ENCODE measurements around the gene LMF1. TPM values are rescaled to one million over a fixed set of nuclear protein-coding genes. Genes with fewer than 3 reads are reported as not detected.
"Not testable (repeated sequence)": the region's sequence is repeated elsewhere in the genome, so short reads cannot be mapped to it uniquely, and the experiment has no call there.

LMF1 gene
- total RNA-seq, 1 donor from 2014 or later = 26.0 TPM

- Histone ChIP-seq H3K4me1 (peaks cover 43% of the 10 kb centered on the region), H3K27ac (no peak overlapping the region), H3K27me3 (no peaks in the 10 kb centered on the region), H3K36me3 (peaks cover 0 to 11% of the 10 kb centered on the region in 2 donors), H3K4me3 (no peak overlapping the region), H3K9me3 (no peaks in the 10 kb centered on the region)
- DNase-seq (ENCODE audit: extremely low spot score in 2 of 2) = no peak
- no peak for TF ChIP-seq CTCF (IDR thresholded peaks at IDR 0.05)
- no peak for TF ChIP-seq POLR2AphosphoS5 (IDR thresholded peaks at IDR 0.05; ENCODE audit: insufficient read depth in 1 of 2, low read depth in 1 of 2)
- no peak for TF ChIP-seq POLR2A (IDR thresholded peaks at IDR 0.05)
- intact Hi-C loops (cut with DNase I) = no loop called here
Observed at GRCh38 chr16:962366-962765, 8.4 kb downstream of the LMF1 start.

GRCh38 chr16:959232-960040 lies 11.3 kb downstream of the LMF1 start:
- H3K27me3 ChIP-seq = no peaks in the 10 kb centered on the region
- no peaks in the 10 kb centered on the region for H3K36me3 ChIP-seq
- H3K27ac ChIP-seq = no peak overlapping the region
- H3K4me1 ChIP-seq = peaks cover 23% of the 10 kb centered on the region
- no peak overlapping the region for H3K4me3 ChIP-seq
- DNase-seq (ENCODE audit: extremely low spot score in 2 of 2) = no peak
- intact Hi-C loops (cut with DNase I) = no loop called here
- H3K9me3 ChIP-seq = no peaks in the 10 kb centered on the region
- TF ChIP-seq POLR2A (IDR thresholded peaks at IDR 0.05) = no peak
- no peak for TF ChIP-seq CTCF (IDR thresholded peaks at IDR 0.05)
- TF ChIP-seq POLR2AphosphoS5 (IDR thresholded peaks at IDR 0.05; ENCODE audit: insufficient read depth in 1 of 2, low read depth in 1 of 2) = no peak

GRCh38 chr16:955766-956165 lies 15.0 kb downstream of the LMF1 start:
- DNase-seq (ENCODE audit: extremely low spot score in 2 of 2); H3K9me3 ChIP-seq; H3K36me3 ChIP-seq; H3K4me1 ChIP-seq; intact Hi-C loops (cut with DNase I); H3K27ac ChIP-seq; H3K27me3 ChIP-seq; H3K4me3 ChIP-seq: not testable (repeated sequence)

GRCh38 chr16:953818-954217 lies 17.0 kb downstream of the LMF1 start:
- intact Hi-C loops (cut with DNase I) = not testable (repeated sequence)

GRCh38 chr16:952321-952720 lies 18.5 kb downstream of the LMF1 start:
- DNase-seq (ENCODE audit: extremely low spot score in 2 of 2) = no peak
- no peaks in the 10 kb centered on the region for H3K27me3 ChIP-seq
- no peak overlapping the region for H3K27ac ChIP-seq
- H3K36me3 ChIP-seq = peaks cover 0 to 9% of the 10 kb centered on the region in 2 donors
- TF ChIP-seq POLR2AphosphoS5 (IDR thresholded peaks at IDR 0.05; ENCODE audit: insufficient read depth in 1 of 2, low read depth in 1 of 2) (no peak), CTCF (IDR thresholded peaks at IDR 0.05) (no peak), POLR2A (IDR thresholded peaks at IDR 0.05) (no peak)
- H3K4me1 ChIP-seq = no peaks in the 10 kb centered on the region
- intact Hi-C loops (cut with DNase I) = no loop called here
- H3K9me3 ChIP-seq = no peaks in the 10 kb centered on the region
- no peak overlapping the region for H3K4me3 ChIP-seq

More at GRCh38 chr16:953818-954217, 17.0 kb downstream of the LMF1 start:
- not testable (repeated sequence) for H3K9me3 ChIP-seq; H3K4me1 ChIP-seq; H3K27me3 ChIP-seq; DNase-seq (ENCODE audit: extremely low spot score in 2 of 2); H3K36me3 ChIP-seq; H3K4me3 ChIP-seq; H3K27ac ChIP-seq

GRCh38 chr16:951660-952301 lies 19.0 kb downstream of the LMF1 start:
- no peak for DNase-seq (ENCODE audit: extremely low spot score in 2 of 2)
- no peak for TF ChIP-seq POLR2AphosphoS5 (IDR thresholded peaks at IDR 0.05; ENCODE audit: insufficient read depth in 1 of 2, low read depth in 1 of 2)
- TF ChIP-seq CTCF (IDR thresholded peaks at IDR 0.05) = no peak
- TF ChIP-seq POLR2A (IDR thresholded peaks at IDR 0.05) = no peak
- H3K4me1 ChIP-seq = no peaks in the 10 kb centered on the region
- H3K36me3 ChIP-seq = peaks cover 0 to 14% of the 10 kb centered on the region in 2 donors
- H3K4me3 ChIP-seq = no peak overlapping the region
- H3K27ac ChIP-seq = no peak overlapping the region
- no peaks in the 10 kb centered on the region for H3K9me3 ChIP-seq
- H3K27me3 ChIP-seq = no peaks in the 10 kb centered on the region
- intact Hi-C loops (cut with DNase I) = no loop called here

DNA sequence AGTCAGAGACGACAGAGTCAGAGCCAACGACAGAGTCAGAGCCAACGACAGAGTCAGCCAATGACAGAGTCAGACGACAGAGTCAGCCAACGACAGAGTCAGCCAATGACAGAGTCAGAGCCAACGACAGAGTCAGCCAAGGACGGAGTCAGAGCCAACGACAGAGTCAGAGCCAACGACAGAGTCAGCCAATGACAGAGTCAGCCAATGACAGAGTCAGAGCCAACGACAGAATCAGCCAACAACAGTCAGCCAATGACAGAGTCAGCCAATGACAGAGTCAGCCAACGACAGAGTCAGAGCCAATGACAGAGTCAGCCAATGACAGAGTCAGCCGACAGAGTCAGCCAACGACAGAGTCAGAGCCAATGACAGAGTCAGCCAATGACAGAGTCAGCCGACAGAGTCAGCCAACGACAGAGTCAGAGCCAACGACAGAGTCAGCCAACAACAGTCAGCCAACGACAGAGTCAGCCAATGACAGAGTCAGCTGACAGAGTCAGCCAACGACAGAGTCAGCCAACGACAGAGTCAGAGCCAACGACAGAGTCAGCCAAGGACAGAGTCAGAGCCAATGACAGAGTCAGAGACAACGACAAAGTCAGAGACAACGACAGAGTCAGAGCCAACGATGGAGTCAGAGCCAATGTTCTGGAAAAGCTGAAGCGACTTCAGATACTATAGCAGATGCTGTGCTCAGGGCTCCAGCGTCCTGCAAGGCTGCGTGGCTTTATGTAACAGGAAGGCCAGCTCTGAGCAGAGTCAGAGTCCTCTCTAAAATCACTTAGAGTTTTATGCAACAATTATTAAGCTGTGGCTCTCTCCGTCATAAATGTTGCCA lies 19.8 kb downstream of the LMF1 start:
- DNase-seq (ENCODE audit: extremely low spot score in 2 of 2); H3K4me1 ChIP-seq; H3K9me3 ChIP-seq; intact Hi-C loops (cut with DNase I); H3K27ac ChIP-seq; H3K27me3 ChIP-seq; H3K4me3 ChIP-seq: not testable (repeated sequence)
- H3K36me3 ChIP-seq = peaks cover 0 to 14% of the 10 kb centered on the region in 2 donors

DNA sequence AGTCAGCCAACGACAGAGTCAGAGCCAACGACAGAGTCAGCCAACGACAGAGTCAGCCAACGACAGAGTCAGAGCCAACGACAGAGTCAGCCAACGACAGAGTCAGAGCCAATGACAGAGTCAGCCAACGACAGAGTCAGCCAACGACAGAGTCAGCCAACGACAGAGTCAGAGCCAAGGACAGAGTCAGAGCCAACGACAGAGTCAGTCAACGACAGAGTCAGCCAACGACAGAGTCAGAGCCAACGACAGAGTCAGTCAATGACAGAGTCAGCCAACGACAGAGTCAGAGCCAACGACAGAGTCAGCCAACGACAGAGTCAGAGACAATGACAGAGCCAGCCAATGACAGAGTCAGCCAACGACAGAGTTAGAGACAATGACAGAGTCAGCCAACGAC lies 22.0 kb downstream of the LMF1 start:
- H3K4me3 ChIP-seq; DNase-seq (ENCODE audit: extremely low spot score in 2 of 2); H3K27ac ChIP-seq; H3K27me3 ChIP-seq; intact Hi-C loops (cut with DNase I); H3K4me1 ChIP-seq; H3K9me3 ChIP-seq: not testable (repeated sequence)
- peaks cover 0 to 14% of the 10 kb centered on the region in 2 donors for H3K36me3 ChIP-seq

Data from vagina (tissue), 2 donors.